Natural killer cell (primary cell): ENCODE data around the gene PLAAT3. TPM values are rescaled to one million over a fixed set of nuclear protein-coding genes. Genes with fewer than 3 reads are reported as not detected.
"Not testable (repeated sequence)": the region's sequence is repeated elsewhere in the genome, so short reads cannot be mapped to it uniquely, and the experiment has no call there.

Source experiments
- ATAC-seq, 3 donors: fragments of 150-1000 bp in 2 of 3; fragments of 200-7000 bp in 1 of 3; cut with Tn5 transposase; 1 replicate in 1 of 3; 2 replicates in 2 of 3; pipeline ENCODE4 v1.10.0; 2021; ENCODE audit warnings: mild to moderate bottlenecking in 2 of 3, moderate library complexity in 2 of 3
- DNase-seq, 2 donors: peaks; one replicate each; pipeline versions ENCODE4 v3.0.0 to v3.0.0-alpha.2; 2013 to 2021; ENCODE audit warnings: mixed read lengths in 1 of 2
- H3K27ac ChIP-seq: one replicate; pipeline ENCODE4 v1.5.1; 2013; ENCODE audit warnings: mild to moderate bottlenecking, low read length
- H3K27me3 ChIP-seq: one replicate; pipeline ENCODE4 v1.6.1; 2013; ENCODE audit warnings: low read length; ENCODE audit not compliant: control insufficient read depth, insufficient read depth
- H3K36me3 ChIP-seq: one replicate; pipeline ENCODE4 v1.6.1; 2013; ENCODE audit warnings: low read length; ENCODE audit not compliant: control insufficient read depth, insufficient read depth
- H3K4me1 ChIP-seq: one replicate; pipeline ENCODE4 v1.6.1; 2013; ENCODE audit warnings: low read length; ENCODE audit not compliant: control insufficient read depth, insufficient read depth
- H3K4me3 ChIP-seq: one replicate; pipeline ENCODE4 v1.5.1; 2013; ENCODE audit warnings: low read length
- H3K9me3 ChIP-seq: one replicate; pipeline ENCODE4 v1.6.1; 2013; ENCODE audit warnings: low read length; ENCODE audit not compliant: control insufficient read depth, insufficient read depth
- H3K27ac Mint-ChIP-seq, 2 donors: one replicate each; pipeline ENCODE4 v1.8.0; 2022; ENCODE audit warnings: mild to moderate bottlenecking in 2 of 2, mixed read lengths in 2 of 2, moderate library complexity in 1 of 2
- H3K27me3 Mint-ChIP-seq, 2 donors: one replicate each; pipeline ENCODE4 v1.8.0; 2022; ENCODE audit warnings: low read depth in 2 of 2, mixed read lengths in 2 of 2
- H3K36me3 Mint-ChIP-seq: one replicate; pipeline ENCODE4 v1.8.0; 2022; ENCODE audit warnings: mixed read lengths
- H3K4me1 Mint-ChIP-seq, 2 donors: one replicate each; pipeline ENCODE4 v1.8.0; 2022; ENCODE audit warnings: mixed read lengths in 2 of 2
- H3K4me3 Mint-ChIP-seq: one replicate; pipeline ENCODE4 v1.8.0; 2022; ENCODE audit warnings: mild to moderate bottlenecking, moderate library complexity, mixed read lengths
- H3K9me3 Mint-ChIP-seq, 2 donors: one replicate each; pipeline ENCODE4 v1.8.0; 2022; ENCODE audit warnings: mixed read lengths in 2 of 2
- CTCF ChIP-seq: fragments of 200-600 bp; IDR thresholded peaks from one replicate; pipeline ENCODE4 v1.8.0; 2022; ENCODE audit warnings: antibody characterized with exemption
- WGBS: methylation state at CpG from one replicate; pipeline ENCODE4 v1.1.7; 2013; ENCODE audit warnings: missing lambda C conversion rate; ENCODE audit not compliant: insufficient coverage; 5-methylcytosine and 5-hydroxymethylcytosine counted together
- intact Hi-C: fragments of 100-400 bp; cut with micrococcal nuclease; formaldehyde crosslinking; loops from one replicate; pipeline ENCODE4 v1.14.2; 2022
- total RNA-seq, 4 donors: library from RNA; stranded (reverse); fragments of 120-200 nt in 1 of 4; gene quantifications; one replicate each; pipeline versions ENCODE4 v1.2.3 to v1.2.4, GENCODE V29; 2013 to 2022

The PLAAT3 gene
- total RNA-seq, 3 donors from 2014 or later (not counting 1 experiment from before 2014, with no cell fraction given) = 32.5 to 34.1 (median 34.1) TPM

DNA sequence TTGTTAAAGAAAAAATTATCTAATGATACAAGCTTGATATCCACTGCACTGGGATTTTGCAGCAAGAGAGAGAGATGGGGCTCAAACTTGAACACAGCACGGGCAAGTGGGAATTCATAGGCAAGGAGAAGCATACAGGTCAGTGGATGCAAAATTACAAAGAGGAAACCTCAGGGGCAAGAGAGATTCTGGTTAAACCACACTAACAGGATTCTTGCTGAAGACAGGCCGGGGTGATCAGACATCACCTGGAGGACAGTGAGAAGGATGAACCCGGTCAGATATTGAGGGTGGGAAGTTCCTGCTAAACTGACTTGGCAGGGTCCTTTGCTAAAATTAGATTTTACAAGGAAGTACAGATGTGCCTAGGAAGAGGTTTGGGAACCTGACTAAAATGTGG, 80.2 kb downstream of the PLAAT3 start:
- H3K36me3 ChIP-seq = peaks cover 3% of the 10 kb centered on the region
- DNase-seq (no peak), ATAC-seq (no peak)
- no peaks in the 10 kb centered on the region for H3K27me3 Mint-ChIP-seq
- H3K27ac Mint-ChIP-seq = peak overlapping the region; percentile 93 to 97
- peak overlapping the region; percentile 55 for H3K4me3 Mint-ChIP-seq
- H3K27ac ChIP-seq = peak overlapping the region; percentile 86
- no peak overlapping the region for H3K4me3 ChIP-seq
- WGBS = 44% methylated on average over 3 of the region's 3 CpGs
- no peaks in the 10 kb centered on the region for H3K9me3 ChIP-seq
- no peaks in the 10 kb centered on the region for H3K27me3 ChIP-seq
- H3K36me3 Mint-ChIP-seq = no peaks in the 10 kb centered on the region
- peaks cover 73% of the 10 kb centered on the region for H3K4me1 ChIP-seq
- H3K9me3 Mint-ChIP-seq = no peaks in the 10 kb centered on the region
- intact Hi-C loops = no loop called here
- TF ChIP-seq CTCF = no peak
- peaks cover 87 to 90% of the 10 kb centered on the region in 2 donors for H3K4me1 Mint-ChIP-seq

DNA sequence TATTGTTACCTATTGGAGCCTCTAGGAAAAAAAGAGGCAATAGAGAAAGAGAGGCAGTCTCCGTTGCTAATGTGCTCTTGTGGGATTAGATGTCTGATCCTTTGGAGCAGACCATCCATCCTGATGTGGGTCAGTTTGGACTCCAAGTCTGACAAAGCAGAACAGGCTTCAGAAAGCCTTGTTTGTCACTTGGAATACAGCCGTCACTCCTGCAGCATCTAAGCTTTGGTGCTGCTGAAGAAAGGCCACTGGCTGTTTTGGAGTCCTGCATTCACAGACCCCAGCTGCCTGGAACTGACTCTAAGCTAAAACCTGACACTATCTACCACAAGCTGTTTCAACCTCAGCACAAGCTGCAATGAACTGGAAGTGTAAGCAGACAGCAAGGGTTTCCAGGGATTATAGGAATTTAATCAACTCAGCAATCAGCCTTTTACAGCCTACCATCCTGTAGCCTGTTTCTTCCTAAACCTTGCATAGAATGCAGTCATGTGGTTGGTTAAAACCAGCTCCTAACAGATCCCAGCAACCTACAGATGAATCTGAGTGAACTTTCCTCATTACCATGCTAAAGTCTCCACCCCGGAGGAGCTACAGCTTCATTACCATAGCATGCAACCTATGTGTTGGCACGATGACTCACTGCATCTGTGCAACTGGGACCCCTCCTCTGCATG, 81.3 kb downstream of the PLAAT3 start:
- Histone ChIP-seq H3K36me3 (no peaks in the 10 kb centered on the region), H3K4me1 (peaks cover 62% of the 10 kb centered on the region), H3K9me3 (no peaks in the 10 kb centered on the region), H3K27ac (peak overlapping the region; percentile 18), H3K27me3 (no peaks in the 10 kb centered on the region), H3K4me3 (no peak overlapping the region)
- DNase-seq = no peak
- Mint-ChIP-seq H3K9me3 (no peaks in the 10 kb centered on the region), H3K27ac (peak overlapping the region; percentile 93 to 97), H3K4me3 (peak overlapping the region; percentile 55), H3K27me3 (no peaks in the 10 kb centered on the region), H3K4me1 (peaks cover 79 to 81% of the 10 kb centered on the region in 2 donors), H3K36me3 (no peaks in the 10 kb centered on the region)
- 84% methylated on average over 4 of the region's 4 CpGs for WGBS
- ATAC-seq = no peak
- TF ChIP-seq CTCF = no peak
- intact Hi-C loops = no loop called here

DNA sequence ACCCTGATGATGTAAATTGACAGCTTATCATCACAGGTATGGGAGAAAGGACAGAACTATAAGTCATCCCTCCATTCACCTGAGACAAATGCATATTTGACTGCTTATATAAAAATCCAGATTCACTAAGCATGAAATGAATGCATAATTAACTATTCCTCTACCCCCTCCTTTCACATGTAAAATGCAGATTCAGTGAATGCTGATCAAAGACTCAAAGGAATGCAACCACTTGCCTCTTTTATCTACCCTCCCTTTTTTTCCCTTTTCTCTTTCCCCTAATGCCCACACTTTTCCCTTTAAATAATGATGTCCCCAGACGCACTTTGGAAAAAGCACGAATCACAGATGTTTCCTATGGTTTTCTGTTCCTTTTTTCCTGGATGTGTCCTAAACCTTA, 82.1 kb downstream of the PLAAT3 start:
- peak overlapping the region; percentile 70 for H3K4me3 Mint-ChIP-seq
- Histone ChIP-seq H3K4me3 (no peak overlapping the region), H3K36me3 (no peaks in the 10 kb centered on the region), H3K4me1 (peaks cover 53% of the 10 kb centered on the region), H3K27ac (peak overlapping the region; percentile 68), H3K9me3 (no peaks in the 10 kb centered on the region), H3K27me3 (no peaks in the 10 kb centered on the region)
- peak overlapping the region; percentile 93 to 97 for H3K27ac Mint-ChIP-seq
- ATAC-seq (no peak), DNase-seq (no peak)
- no peaks in the 10 kb centered on the region for H3K36me3 Mint-ChIP-seq
- TF ChIP-seq CTCF = no peak
- intact Hi-C loops = no loop called here
- H3K9me3 Mint-ChIP-seq = no peaks in the 10 kb centered on the region
- 83% methylated on average over 2 of the region's 2 CpGs for WGBS
- peaks cover 71 to 73% of the 10 kb centered on the region in 2 donors for H3K4me1 Mint-ChIP-seq
- no peaks in the 10 kb centered on the region for H3K27me3 Mint-ChIP-seq

DNA sequence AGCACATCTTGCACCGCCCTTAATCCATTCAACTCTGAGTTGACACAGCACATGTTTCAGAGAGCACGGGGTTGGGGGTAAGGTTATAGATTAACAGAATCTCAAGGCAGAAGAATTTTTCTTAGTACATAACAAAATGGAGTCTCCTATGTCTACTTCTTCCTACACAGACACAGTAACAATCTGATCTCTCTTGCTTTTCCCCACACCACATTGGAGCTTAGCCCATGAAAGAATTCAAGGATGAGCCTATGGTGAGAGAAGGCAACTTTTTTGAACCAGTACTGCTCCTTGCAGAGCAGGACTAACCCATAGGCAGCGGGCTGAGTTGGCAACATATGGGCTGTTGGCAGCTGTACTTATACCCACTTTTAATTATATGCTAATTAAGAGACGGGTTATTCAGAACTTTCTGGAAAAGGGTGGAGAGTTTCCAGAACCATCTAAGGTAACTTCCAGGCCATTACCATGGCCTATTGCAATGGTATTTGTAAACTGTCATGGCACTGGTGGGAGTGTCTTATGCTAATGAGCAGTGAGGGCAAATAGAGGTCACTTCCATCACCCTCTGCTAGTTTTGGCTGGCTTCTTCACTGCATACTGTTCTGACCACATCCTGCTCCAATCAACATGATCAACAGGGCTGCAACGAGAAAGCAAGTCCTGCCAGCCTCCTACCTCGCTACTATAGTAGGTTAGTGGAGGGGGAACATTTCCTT, 83.0 kb downstream of the PLAAT3 start:
- H3K4me1 ChIP-seq = peaks cover 47% of the 10 kb centered on the region
- intact Hi-C loops = loop anchor here (1.0 kb wide), 3 partner anchors 22 to 52 kb away; no protein-coding TSS in a partner anchor
- H3K27ac Mint-ChIP-seq = peak overlapping the region; percentile 93 to 97
- not testable (repeated sequence) for H3K9me3 Mint-ChIP-seq, H3K27me3 Mint-ChIP-seq, H3K9me3 ChIP-seq, H3K36me3 ChIP-seq, H3K36me3 Mint-ChIP-seq, H3K27me3 ChIP-seq, H3K4me3 ChIP-seq
- H3K4me1 Mint-ChIP-seq = peaks cover 64 to 65% of the 10 kb centered on the region in 2 donors
- peak overlapping the region; percentile 68 for H3K27ac ChIP-seq
- DNase-seq (peak; percentile 56 to 89), ATAC-seq (peak; percentile 87 to 95 (median 94))
- peak overlapping the region; percentile 70 for H3K4me3 Mint-ChIP-seq
- WGBS = no CpG with 5 or more reads among the region's 6 CpGs
